Suprapubic skin (tissue), 4 donors: ENCODE results near the gene TUBB.

Source experiments
- POLR2A ChIP-seq, 2 donors: fragments of 450-650 bp; IDR thresholded peaks; one replicate each; pipeline ENCODE4 v1.6.1; 2017; ENCODE audit warnings: antibody characterized with exemption in 2 of 2, mild to moderate bottlenecking in 2 of 2, moderate library complexity in 2 of 2
- POLR2AphosphoS5 ChIP-seq, 3 donors: sonication (generic); formaldehyde crosslinking; IDR thresholded peaks; one replicate each; pipeline ENCODE4 v1.6.1; 2017; ENCODE audit warnings: antibody characterized with exemption in 3 of 3
- TF ChIP-seq, protein P1 (sequence below), 2 donors: fragments of 200-600 bp in 1 of 2; fragments of 450-650 bp in 1 of 2; sonication (generic) in 1 of 2; IDR thresholded peaks; one replicate each; pipeline ENCODE4 v1.5.1; 2016 to 2019; ENCODE audit warnings: antibody characterized with exemption in 2 of 2, mild to moderate bottlenecking in 1 of 2, moderate library complexity in 1 of 2

DNA sequence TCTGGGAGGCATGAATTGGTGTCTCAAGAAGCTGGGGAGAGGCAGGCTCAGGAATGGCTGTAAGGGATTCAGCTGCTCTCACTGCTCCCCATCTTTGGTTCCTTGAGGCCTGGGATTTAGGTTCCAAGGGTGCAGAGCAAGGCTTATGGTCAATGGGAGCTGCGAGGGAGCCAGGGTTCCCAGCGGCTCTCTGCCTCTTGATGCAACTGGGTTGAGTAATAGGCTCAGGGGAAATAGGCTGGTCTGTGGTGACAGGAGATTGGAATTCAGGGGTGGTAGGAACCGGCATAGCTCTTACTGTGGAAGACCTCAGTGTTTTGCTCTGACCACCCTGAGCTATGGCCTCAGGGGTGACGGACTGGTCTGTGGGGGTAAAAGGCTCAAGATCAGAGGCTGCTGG is 16.3 kb upstream of the TUBB start:
- TF ChIP-seq POLR2A (IDR thresholded peaks at IDR 0.05) (no peak), POLR2AphosphoS5 (IDR thresholded peaks at IDR 0.05) (no peak)
- TF ChIP-seq, protein P1, sequence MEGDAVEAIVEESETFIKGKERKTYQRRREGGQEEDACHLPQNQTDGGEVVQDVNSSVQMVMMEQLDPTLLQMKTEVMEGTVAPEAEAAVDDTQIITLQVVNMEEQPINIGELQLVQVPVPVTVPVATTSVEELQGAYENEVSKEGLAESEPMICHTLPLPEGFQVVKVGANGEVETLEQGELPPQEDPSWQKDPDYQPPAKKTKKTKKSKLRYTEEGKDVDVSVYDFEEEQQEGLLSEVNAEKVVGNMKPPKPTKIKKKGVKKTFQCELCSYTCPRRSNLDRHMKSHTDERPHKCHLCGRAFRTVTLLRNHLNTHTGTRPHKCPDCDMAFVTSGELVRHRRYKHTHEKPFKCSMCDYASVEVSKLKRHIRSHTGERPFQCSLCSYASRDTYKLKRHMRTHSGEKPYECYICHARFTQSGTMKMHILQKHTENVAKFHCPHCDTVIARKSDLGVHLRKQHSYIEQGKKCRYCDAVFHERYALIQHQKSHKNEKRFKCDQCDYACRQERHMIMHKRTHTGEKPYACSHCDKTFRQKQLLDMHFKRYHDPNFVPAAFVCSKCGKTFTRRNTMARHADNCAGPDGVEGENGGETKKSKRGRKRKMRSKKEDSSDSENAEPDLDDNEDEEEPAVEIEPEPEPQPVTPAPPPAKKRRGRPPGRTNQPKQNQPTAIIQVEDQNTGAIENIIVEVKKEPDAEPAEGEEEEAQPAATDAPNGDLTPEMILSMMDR (IDR thresholded peaks at IDR 0.05): no peak
